NCI-H774 (cell line): ENCODE results near the gene TIPARP.

Experiments
- DNase-seq: peaks from one replicate; lab custom pipeline; 2025; lab: John Stamatoyannopoulos, UW

TIPARP gene

GRCh38 chr3:156741935-156742334, 67.5 kb downstream of the TIPARP start:
- peak; percentile 45 for DNase-seq

GRCh38 chr3:156742401-156742800, 68.0 kb downstream of the TIPARP start:
- peak; percentile 43 for DNase-seq

GRCh38 chr3:156743859-156744258, 69.5 kb downstream of the TIPARP start:
- DNase-seq = no peak

GRCh38 chr3:156744631-156745030, 70.2 kb downstream of the TIPARP start:
- DNase-seq = no peak

GRCh38 chr3:156745766-156746165, 71.4 kb downstream of the TIPARP start:
- no peak for DNase-seq

GRCh38 chr3:156747046-156747445, 72.7 kb downstream of the TIPARP start:
- DNase-seq = no peak

GRCh38 chr3:156749244-156749643, 74.9 kb downstream of the TIPARP start:
- DNase-seq = peak; percentile 33

- DNase-seq = no peak
Observed at GRCh38 chr3:156750191-156750873, 75.9 kb downstream of the TIPARP start.

- no peak for DNase-seq
Observed at GRCh38 chr3:156750874-156751245, 76.5 kb downstream of the TIPARP start.

- DNase-seq = no peak
Observed at GRCh38 chr3:156751461-156752025, 77.2 kb downstream of the TIPARP start.
